HG02759 (cell line): ENCODE data around the gene ZNF394.
A peak's percentile ranks its signal among the peaks of the same experiment; 100 is the strongest.
"Not testable (repeated sequence)": the region's sequence is repeated elsewhere in the genome, so short reads cannot be mapped to it uniquely, and the experiment has no call there.

Experiments
- ATAC-seq: cut with Tn5 transposase; IDR thresholded peaks from one replicate; pipeline ENCODE4 v1.9.1; 2021; ENCODE audit warnings: mild to moderate bottlenecking, moderate library complexity; ENCODE audit not compliant: unreplicated experiment

ZNF394 gene

DNA sequence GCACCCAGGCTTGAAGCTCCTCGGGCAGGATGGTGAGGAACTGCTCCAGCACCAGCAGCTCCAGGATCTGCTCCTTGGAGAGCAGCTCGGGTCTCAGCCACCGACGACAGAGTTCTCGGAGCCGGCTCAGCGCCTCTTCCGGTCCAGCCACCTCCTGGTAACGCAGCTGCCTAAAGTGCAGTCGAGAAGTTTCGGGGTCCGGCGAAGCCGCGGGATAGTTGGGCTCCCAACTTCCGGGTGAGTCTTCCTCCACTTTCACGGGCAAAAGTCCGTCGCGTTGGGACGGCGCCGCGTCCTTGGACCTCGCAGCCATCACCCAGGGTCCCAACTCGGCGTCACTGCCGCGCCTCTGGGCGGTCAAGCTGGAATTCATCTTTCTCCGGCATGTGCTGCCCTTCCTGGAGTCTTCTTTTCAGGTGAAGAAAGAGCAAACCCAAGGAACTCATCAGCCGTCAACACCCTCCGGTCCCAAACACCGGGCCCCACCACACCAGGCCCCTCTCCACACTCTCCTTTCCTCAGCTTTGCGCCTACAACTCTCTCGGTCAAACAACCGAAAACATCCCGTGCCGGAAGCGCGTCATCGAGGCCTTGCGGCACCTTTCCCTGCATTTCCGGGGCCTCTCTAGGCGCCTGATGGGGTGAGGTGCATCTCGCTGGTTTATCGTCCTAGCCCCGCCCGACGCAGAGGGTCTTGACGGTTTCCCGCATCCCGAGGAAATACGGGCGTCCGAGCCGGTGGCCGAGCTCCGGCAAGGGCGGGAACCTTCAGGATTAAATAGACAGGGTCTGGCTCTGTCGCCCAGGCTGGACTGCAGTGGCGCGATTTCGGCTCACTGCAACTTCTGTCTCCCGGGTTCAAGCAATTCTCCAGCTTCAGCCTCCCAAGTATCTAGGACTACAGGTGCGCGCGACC is at the start of gene ZNF394:
ZNF394 (minus strand) TSS at position 561 of the 916 bp plus-strand sequence; CDS start at position 373, 188 bp downstream.
- peak; percentile 45 for ATAC-seq

DNA sequence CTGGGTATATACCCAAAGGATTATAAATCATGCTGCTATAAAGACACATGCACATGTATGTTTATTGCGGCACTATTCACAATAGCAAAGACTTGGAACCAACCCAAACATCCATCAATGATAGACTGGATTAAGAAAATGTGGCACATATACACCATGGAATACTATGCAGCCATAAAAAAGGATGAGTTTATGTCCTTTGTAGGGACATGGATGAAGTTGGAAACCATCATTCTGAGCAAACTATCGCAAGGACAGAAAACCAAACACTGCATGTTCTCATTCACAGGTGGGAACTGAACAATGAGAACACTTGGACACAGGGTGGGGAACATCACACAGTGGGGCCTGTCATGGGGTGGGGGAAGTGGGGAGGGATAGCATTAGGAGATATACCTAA is 49.5 kb upstream of the ZNF394 start:
- ATAC-seq = not testable (repeated sequence)

DNA sequence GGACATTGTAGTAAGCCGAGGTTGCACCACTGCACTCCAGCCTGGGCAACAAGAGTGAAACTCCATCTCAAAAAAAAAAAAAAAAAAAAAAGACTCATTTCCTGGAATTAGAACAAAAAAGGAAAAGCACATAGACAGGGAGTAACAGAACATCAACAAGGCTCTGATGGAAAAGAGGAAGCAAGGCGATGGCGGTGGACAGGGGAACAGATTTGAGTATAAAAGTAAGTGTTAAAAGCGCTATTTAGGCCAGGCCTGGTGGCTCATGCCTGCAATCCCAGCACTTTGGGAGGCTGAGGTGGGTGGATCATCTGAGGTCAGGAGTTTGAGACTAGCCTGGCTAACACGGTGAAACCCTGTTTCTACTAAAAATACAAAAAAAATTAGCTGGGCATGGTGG is 45.2 kb upstream of the ZNF394 start:
- not testable (repeated sequence) for ATAC-seq

DNA sequence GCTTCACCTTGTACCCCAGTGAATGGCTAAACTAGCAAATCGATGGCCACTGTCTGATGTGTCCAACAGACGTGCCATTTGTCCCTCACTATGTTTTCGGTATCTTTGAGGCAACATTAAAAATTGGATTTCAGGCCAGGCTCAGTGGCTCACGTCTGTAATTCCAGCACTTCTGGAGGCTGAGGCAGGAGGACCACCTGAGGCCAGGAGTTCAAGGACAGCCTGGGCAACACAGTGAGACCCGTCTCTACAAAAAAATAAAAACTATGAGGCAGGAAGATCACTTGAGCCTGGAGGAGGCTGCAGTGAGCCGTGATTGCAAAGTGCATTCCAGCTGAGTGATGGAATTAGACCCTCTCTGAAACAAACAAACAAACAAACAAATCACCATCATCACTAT is 43.8 kb upstream of the ZNF394 start:
- ATAC-seq = no peak

DNA sequence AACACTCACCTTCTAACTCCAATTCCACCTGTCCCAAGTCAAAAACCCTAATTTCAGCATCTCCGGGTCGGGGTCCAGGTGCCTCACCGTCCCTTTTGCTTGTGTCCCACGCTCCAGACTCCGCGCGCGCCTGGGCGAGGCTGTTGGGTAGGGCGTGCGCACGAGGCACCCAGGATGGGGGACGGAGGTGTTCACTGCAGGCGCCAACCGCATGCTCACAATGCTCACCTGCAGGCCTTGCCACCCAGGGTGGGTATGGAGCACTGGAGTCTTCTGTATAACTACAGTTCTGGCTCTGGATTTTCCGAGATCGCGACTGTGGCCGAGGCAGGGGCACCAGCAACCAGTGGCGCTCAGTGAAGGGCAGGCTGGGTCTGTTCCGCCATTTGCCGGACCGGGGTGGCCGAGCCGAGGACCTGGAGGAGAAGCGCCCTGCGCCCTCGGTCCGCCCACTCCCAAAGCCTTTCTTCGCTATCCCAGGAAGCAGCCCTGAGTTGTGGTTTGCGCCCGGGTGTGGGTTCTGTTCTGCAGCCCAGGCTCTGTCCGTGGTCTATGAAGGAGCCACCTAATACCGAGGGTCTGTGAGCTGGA is 43.1 kb upstream of the ZNF394 start:
- no peak for ATAC-seq

- no peak for ATAC-seq
These were observed 41.1 kb upstream of the ZNF394 start for GRCh38 chr7:99541212-99541611.

DNA sequence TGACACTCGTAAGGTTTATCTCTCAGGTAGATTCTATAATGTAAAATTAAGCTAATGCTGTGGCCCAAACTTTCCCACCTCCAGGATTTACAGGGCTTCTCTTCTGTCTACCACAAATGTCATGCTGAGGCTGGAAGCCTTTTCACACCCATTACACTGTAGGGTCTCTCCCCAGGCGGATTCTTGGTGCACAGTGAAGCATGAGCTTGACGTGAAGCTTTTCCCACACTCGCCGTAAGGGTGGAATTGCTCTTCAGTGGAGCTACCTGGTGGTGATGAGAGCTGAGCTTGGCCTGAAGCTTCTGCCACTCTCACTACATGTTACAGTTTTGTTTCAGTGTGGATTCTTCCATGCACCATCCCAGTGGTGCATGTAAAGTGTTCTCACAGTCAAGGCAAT is 40.5 kb upstream of the ZNF394 start:
- no peak for ATAC-seq

DNA sequence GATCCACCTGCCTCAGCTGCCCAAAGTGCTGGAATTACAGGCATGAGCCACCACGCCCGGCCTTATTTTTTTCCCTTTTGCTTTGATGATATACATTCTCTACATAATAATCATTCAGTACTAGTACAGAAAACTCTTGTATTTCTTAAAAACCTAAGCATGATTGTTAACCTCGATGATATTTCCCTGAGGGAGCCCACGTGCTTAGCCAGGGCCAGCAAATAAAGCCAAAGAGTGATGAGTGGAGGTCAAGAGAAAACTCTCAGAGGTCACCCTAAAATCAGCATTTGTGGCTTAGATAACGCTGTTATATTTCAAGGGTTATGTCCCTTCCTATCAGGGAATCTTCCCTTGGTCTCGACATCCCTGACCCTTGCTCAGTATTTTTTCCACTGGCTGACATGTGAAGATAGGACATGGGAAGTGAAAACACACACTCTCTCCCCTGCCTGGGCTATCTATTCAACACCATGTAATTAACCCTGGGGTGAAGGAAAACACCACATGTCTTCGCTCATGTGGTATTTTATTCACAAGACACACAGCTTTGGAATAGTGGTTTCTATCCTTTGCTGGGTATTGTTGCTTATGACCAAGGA is 39.2 kb upstream of the ZNF394 start:
- no peak for ATAC-seq

- ATAC-seq = no peak
These were observed 35.6 kb upstream of the ZNF394 start for GRCh38 chr7:99535667-99536066.

DNA sequence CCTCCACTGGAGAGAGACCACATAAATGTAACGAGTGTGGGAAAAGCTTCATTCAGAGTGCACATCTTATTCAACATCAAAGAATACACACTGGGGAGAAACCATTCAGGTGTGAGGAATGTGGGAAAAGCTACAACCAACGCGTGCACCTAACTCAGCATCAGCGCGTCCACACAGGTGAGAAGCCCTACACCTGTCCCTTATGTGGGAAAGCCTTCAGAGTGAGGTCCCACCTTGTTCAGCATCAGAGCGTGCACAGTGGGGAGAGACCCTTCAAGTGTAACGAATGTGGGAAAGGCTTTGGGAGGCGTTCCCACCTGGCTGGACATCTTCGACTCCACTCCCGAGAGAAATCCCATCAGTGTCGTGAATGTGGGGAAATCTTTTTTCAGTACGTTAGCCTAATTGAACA is 31.3 kb upstream of the ZNF394 start:
- no peak for ATAC-seq

- no peak for ATAC-seq
These were observed 25.8 kb upstream of the ZNF394 start for GRCh38 chr7:99525713-99526440.

- ATAC-seq = no peak
These were observed 21.3 kb upstream of the ZNF394 start for GRCh38 chr7:99521399-99521798.

DNA sequence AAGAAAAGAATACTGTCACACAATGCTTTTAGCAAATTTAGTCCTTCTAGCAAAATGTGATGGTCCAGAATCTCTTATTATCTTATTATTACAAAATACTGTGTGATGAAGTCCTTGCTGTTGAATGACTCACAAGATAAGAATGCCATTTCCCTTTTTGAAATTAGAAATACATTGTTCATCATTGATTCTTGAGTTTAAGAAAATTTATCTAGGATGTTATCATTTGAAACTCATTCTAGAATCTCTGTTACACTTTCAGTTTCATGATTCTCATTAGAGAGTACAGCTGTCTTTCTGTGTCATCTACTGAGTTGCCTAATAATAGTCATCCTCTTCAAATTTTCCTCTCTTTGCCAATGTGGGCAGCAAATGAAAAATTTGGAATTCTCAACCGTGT is 14.0 kb upstream of the ZNF394 start:
- ATAC-seq = no peak

DNA sequence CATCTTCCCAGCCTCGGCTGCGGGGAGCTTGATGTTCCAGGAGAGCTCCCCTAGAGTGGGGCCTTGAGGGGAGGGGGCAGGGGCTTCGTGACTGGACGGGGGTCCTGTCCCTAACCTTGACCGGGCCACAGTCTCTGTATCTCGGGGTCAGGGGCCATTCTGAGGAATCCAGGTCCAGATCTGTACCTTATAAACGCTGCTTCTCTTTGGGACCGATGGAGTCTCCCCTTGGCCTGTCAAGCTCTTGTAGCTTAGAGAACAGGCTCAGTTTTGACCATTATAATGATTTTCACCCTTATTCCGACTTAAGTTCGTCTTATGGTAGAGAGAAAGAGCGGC is 5.2 kb upstream of the ZNF394 start:
- no peak for ATAC-seq

GRCh38 chr7:99504603-99505323 is 4.7 kb upstream of the ZNF394 start, which contains the start of gene ZKSCAN5:
ZKSCAN5 (plus strand) TSS chr7:99504662; CDS start chr7:99506045, 1,383 bp downstream.
- peak; percentile 80 for ATAC-seq

GRCh38 chr7:99504281-99504602 is 4.2 kb upstream of the ZNF394 start:
- ATAC-seq = no peak

DNA sequence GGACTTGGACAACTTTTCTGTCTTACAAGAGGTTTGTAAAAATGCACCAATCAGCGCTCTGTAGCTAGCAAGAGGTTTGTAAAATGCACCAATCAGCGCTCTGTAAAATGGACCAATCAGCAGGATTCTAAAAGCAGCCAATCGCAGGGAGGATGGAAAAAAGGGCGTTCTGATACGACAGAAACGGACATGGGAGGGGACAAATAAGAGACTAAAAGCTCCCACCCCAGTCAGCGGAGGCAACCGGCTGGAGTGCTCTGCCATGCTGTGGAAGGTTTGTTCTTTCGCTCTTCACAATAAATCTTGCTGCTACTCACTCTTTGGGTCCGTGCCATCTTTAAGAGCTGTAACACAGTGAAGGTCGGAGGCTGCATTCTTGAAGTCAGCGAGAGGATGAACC is 1.2 kb upstream of the ZNF394 start:
- ATAC-seq = not testable (repeated sequence)

DNA sequence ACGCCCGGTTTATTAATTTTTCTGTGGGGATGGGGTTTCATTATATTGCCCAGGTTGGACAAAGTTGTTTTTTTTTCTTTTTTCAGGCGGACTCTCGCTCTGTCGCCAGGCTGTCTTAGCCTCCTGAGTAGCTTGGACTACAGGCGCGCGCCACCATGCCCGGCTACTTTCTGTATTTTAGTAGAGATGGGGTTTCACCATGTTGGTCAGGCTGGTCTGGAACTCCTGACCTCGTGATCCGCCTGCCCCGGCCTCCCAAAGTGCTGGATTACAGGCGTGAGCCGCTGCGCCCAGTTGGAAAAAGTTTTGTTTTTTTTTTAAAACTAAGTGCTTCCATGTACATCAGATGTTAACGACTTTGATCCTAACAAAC is 542 bp upstream of the ZNF394 start:
- no peak for ATAC-seq

DNA sequence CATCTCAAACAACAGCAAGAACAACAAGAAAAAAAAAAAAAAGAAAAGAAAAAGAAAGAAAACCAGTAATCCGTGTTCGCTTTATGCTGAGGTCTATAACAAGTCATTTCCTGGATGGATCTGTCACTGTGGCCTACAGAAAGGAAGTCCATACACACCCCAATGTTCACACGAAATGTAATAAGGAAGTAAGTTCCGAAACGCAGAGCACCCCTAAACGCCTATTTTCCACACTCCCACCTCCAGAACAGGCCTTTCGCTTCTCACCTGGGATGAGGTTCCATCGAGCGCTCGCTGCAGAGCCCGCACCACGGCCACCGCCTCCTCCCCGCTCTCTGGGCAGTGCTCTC is 735 bp downstream of the ZNF394 start:
- peak; percentile 9 for ATAC-seq

- no peak for ATAC-seq
These were observed 1.5 kb downstream of the ZNF394 start for GRCh38 chr7:99498546-99498944.
